ENCODE data around the gene ALDH4A1. TPM values are rescaled to one million over a fixed set of nuclear protein-coding genes. Genes with fewer than 3 reads are reported as not detected.

The ALDH4A1 gene
- total RNA-seq, 1 donor from 2014 or later, result 35.9 TPM

- no peak overlapping the region for H3K4me3 ChIP-seq
- H3K9me3 ChIP-seq (replicated peaks), result no peaks in the 10 kb centered on the region
- H3K27me3 ChIP-seq (ENCODE audit: low read depth), result no peaks in the 10 kb centered on the region
- H3K4me1 ChIP-seq, result no peaks in the 10 kb centered on the region
- H3K36me3 ChIP-seq, result peaks cover 19% of the 10 kb centered on the region
- no peak for TF ChIP-seq CTCF (IDR thresholded peaks at IDR 0.05; ENCODE audit: borderline replicate concordance)
- intact Hi-C loops (cut with micrococcal nuclease), result no loop called here
- no peak for DNase-seq
- H3K27ac ChIP-seq (replicated peaks), result no peak overlapping the region
These were observed 21.2 kb downstream of the ALDH4A1 start for GRCh38 chr1:18881164-18881563.

DNA sequence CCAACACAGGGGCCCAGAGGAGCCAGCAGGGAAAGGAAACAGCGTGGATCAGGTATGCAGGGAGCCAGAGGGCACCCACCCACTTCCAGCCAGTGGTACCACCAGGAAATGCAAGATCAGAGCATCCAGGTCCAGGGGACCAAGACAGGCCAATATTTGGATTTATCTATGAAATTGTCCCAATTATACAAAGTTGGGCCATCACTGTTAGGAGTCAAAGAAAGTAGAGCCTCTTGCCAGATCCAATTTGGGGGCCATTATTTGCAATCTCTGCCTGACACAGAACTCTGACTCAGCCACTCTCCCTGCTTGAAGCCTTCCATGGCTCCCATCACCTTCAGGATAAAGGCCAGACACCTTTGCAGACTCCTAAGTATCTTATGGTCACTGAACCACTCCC is 21.8 kb downstream of the ALDH4A1 start:
- no peak for TF ChIP-seq CTCF (IDR thresholded peaks at IDR 0.05; ENCODE audit: borderline replicate concordance)
- intact Hi-C loops (cut with micrococcal nuclease), result no loop called here

GRCh38 chr1:18879791-18880309 is 22.5 kb downstream of the ALDH4A1 start:
- H3K9me3 ChIP-seq (replicated peaks), result no peaks in the 10 kb centered on the region
- no peak overlapping the region for H3K27ac ChIP-seq (replicated peaks)
- intact Hi-C loops (cut with micrococcal nuclease), result no loop called here
- peaks cover 7% of the 10 kb centered on the region for H3K4me1 ChIP-seq
- H3K4me3 ChIP-seq, result no peak overlapping the region
- no peak for TF ChIP-seq CTCF (IDR thresholded peaks at IDR 0.05; ENCODE audit: borderline replicate concordance)
- no peak for DNase-seq
- peaks cover 19% of the 10 kb centered on the region for H3K36me3 ChIP-seq
- H3K27me3 ChIP-seq (ENCODE audit: low read depth), result no peaks in the 10 kb centered on the region

More for the DNA sequence above, 21.8 kb downstream of the ALDH4A1 start:
- Histone ChIP-seq H3K4me3 (no peak overlapping the region), H3K9me3 (replicated peaks) (no peaks in the 10 kb centered on the region), H3K27me3 (ENCODE audit: low read depth) (no peaks in the 10 kb centered on the region), H3K4me1 (no peaks in the 10 kb centered on the region), H3K36me3 (peaks cover 19% of the 10 kb centered on the region), H3K27ac (replicated peaks) (no peak overlapping the region)
- no peak for DNase-seq

- H3K36me3 ChIP-seq, result peaks cover 19% of the 10 kb centered on the region
- H3K27ac ChIP-seq (replicated peaks), result no peak overlapping the region
- no peaks in the 10 kb centered on the region for H3K9me3 ChIP-seq (replicated peaks)
- H3K27me3 ChIP-seq (ENCODE audit: low read depth), result no peaks in the 10 kb centered on the region
- DNase-seq, result no peak
- H3K4me1 ChIP-seq, result peaks cover 9% of the 10 kb centered on the region
- no peak overlapping the region for H3K4me3 ChIP-seq
- TF ChIP-seq CTCF (IDR thresholded peaks at IDR 0.05; ENCODE audit: borderline replicate concordance), result no peak
- intact Hi-C loops (cut with micrococcal nuclease), result no loop called here
These were observed 23.1 kb downstream of the ALDH4A1 start for GRCh38 chr1:18879215-18879790.

GRCh38 chr1:18878538-18879214 is 23.7 kb downstream of the ALDH4A1 start:
- intact Hi-C loops (cut with micrococcal nuclease), result no loop called here
- no peak for DNase-seq
- H3K9me3 ChIP-seq (replicated peaks), result no peaks in the 10 kb centered on the region
- no peak overlapping the region for H3K27ac ChIP-seq (replicated peaks)
- H3K27me3 ChIP-seq (ENCODE audit: low read depth), result no peaks in the 10 kb centered on the region
- H3K36me3 ChIP-seq, result peaks cover 19% of the 10 kb centered on the region
- H3K4me3 ChIP-seq, result no peak overlapping the region
- TF ChIP-seq CTCF (IDR thresholded peaks at IDR 0.05; ENCODE audit: borderline replicate concordance), result no peak
- peaks cover 9% of the 10 kb centered on the region for H3K4me1 ChIP-seq
